Sigmoid colon (tissue), 7 donors: ENCODE measurements around the gene MARCHF6. TPM values are rescaled to one million over a fixed set of nuclear protein-coding genes. Genes with fewer than 3 reads are reported as not detected.

Experiments used
- DNase-seq: peaks from one replicate; pipeline ENCODE4 v3.0.0-alpha.2; 2019
- H3K27ac ChIP-seq, 4 donors: fragments of 200-600 bp; sonication (generic); one replicate each; pipeline ENCODE4 v1.5.1; 2016 to 2019; ENCODE audit warnings: mild to moderate bottlenecking in 1 of 4
- H3K27me3 ChIP-seq, 3 donors: fragments of 200-600 bp; sonication (generic); one replicate each; pipeline ENCODE4 v1.5.1; 2019; ENCODE audit warnings: mild to moderate bottlenecking in 1 of 3
- H3K36me3 ChIP-seq, 4 donors: fragments of 200-600 bp; sonication (generic); one replicate each; pipeline ENCODE4 v1.5.1; 2016 to 2019
- H3K4me1 ChIP-seq, 4 donors: fragments of 200-600 bp; sonication (generic); one replicate each; pipeline ENCODE4 v1.5.1; 2017 to 2019
- H3K4me3 ChIP-seq, 4 donors: fragments of 200-600 bp; sonication (generic); one replicate each; pipeline ENCODE4 v1.5.1; 2017 to 2019; ENCODE audit warnings: mild to moderate bottlenecking in 2 of 4, moderate library complexity in 1 of 4
- H3K9me3 ChIP-seq, 4 donors: fragments of 200-600 bp in 3 of 4; sonication (generic) in 3 of 4; one replicate each; pipeline versions ENCODE4 v1.5.1 to v1.6.1; 2013 to 2019
- CTCF ChIP-seq, 4 experiments: fragments of 450-650 bp in 3 of 4; fragments of 200-600 bp in 1 of 4; IDR thresholded peaks; one replicate each; pipeline ENCODE4 v1.5.1; 2016 to 2019; ENCODE audit warnings: antibody characterized with exemption in 4 of 4, mild to moderate bottlenecking in 3 of 4, moderate library complexity in 2 of 4
- EP300 ChIP-seq, 4 donors: sonication (generic); formaldehyde crosslinking; IDR thresholded peaks; one replicate each; pipeline ENCODE4 v1.6.1; 2017; ENCODE audit warnings: antibody characterized with exemption in 4 of 4
- POLR2A ChIP-seq, 2 donors: fragments of 450-650 bp; IDR thresholded peaks; one replicate each; pipeline ENCODE4 v1.6.1; 2016; ENCODE audit warnings: antibody characterized with exemption in 2 of 2, mild to moderate bottlenecking in 2 of 2, moderate library complexity in 2 of 2
- POLR2AphosphoS5 ChIP-seq, 4 donors: sonication (generic); formaldehyde crosslinking; IDR thresholded peaks; one replicate each; pipeline ENCODE4 v1.6.1; 2017; ENCODE audit warnings: antibody characterized with exemption in 4 of 4
- WGBS, 2 donors: extraction: QIAGEN DNeasy Blood & Tissue Kit; methylation state at CpG; one replicate each; pipeline ENCODE4 v1.1.7; 2013; 5-methylcytosine and 5-hydroxymethylcytosine counted together
- intact Hi-C: fragments of 100-400 bp; cut with DNase I; formaldehyde crosslinking; loops from one replicate; pipeline ENCODE4 v1.15.1; 2023
- polyA plus RNA-seq, 3 donors: library from polyadenylated mRNA; stranded (reverse); fragments of 200-250 nt; gene quantifications; one replicate each; pipeline ENCODE4 v1.2.3, GENCODE V29; 2013
- total RNA-seq, 4 donors: library from RNA; depleted of rRNA; stranded (reverse); fragments of >200 nt; gene quantifications; one replicate each; pipeline ENCODE4 v1.1.0, GENCODE V29; 2016
- donor health status: healthy with polysubstance abuse.
- donor health status: Bipolar disorder and iron deficiency.
- donor health status: healthy.

MARCHF6 gene
- total and polyA plus RNA-seq, 7 donors = 6.0 to 108 (median 77.0) TPM

GRCh38 chr5:10334831-10335230 is 18.7 kb upstream of the MARCHF6 start:
- no peak for DNase-seq
- H3K27me3 ChIP-seq = no peaks in the 10 kb centered on the region
- no peak overlapping the region for H3K4me3 ChIP-seq
- no peak for TF ChIP-seq POLR2AphosphoS5 (IDR thresholded peaks at IDR 0.05)
- no peak for TF ChIP-seq EP300 (IDR thresholded peaks at IDR 0.05)
- no peak for TF ChIP-seq POLR2A (IDR thresholded peaks at IDR 0.05)
- TF ChIP-seq CTCF (IDR thresholded peaks at IDR 0.05) = no peak
- intact Hi-C loops = loop anchor here (10.0 kb wide), 1 partner anchor 50 kb away; no protein-coding TSS in a partner anchor
- WGBS, 2 donors = 71 to 89% methylated on average over 5 of the region's 5 CpGs
- H3K27ac ChIP-seq = no peak overlapping the region
- H3K36me3 ChIP-seq = no peaks in the 10 kb centered on the region
- H3K9me3 ChIP-seq = no peaks in the 10 kb centered on the region
- peaks cover 0 to 50% (median 43%) of the 10 kb centered on the region in 4 donors for H3K4me1 ChIP-seq

GRCh38 chr5:10335711-10336470 is 17.6 kb upstream of the MARCHF6 start:
- peaks cover 0 to 40% (median 33%) of the 10 kb centered on the region in 4 donors for H3K4me1 ChIP-seq
- no peak for DNase-seq
- 95 to 96% methylated on average over 14 of the region's 14 CpGs for WGBS, 2 donors
- intact Hi-C loops = loop anchor here (10.0 kb wide), 1 partner anchor 51 kb away; no protein-coding TSS in a partner anchor
- H3K4me3 ChIP-seq = no peak overlapping the region
- no peak overlapping the region for H3K27ac ChIP-seq
- no peaks in the 10 kb centered on the region for H3K36me3 ChIP-seq
- TF ChIP-seq POLR2A (IDR thresholded peaks at IDR 0.05) (no peak), CTCF (IDR thresholded peaks at IDR 0.05) (no peak), EP300 (IDR thresholded peaks at IDR 0.05) (no peak), POLR2AphosphoS5 (IDR thresholded peaks at IDR 0.05) (no peak)
- H3K9me3 ChIP-seq = no peaks in the 10 kb centered on the region
- H3K27me3 ChIP-seq = no peaks in the 10 kb centered on the region

- H3K4me3 ChIP-seq = no peak overlapping the region
- H3K27me3 ChIP-seq = no peaks in the 10 kb centered on the region
- TF ChIP-seq POLR2A (IDR thresholded peaks at IDR 0.05) (no peak), EP300 (IDR thresholded peaks at IDR 0.05) (no peak), CTCF (IDR thresholded peaks at IDR 0.05) (no peak), POLR2AphosphoS5 (IDR thresholded peaks at IDR 0.05) (no peak)
- H3K27ac ChIP-seq = no peak overlapping the region
- peaks cover 0 to 28% (median 21%) of the 10 kb centered on the region in 4 donors for H3K4me1 ChIP-seq
- no peak for DNase-seq
- WGBS, 2 donors = 95% methylated on average over 4 of the region's 4 CpGs
- no peaks in the 10 kb centered on the region for H3K36me3 ChIP-seq
- intact Hi-C loops = loop anchor here (10.0 kb wide), 1 partner anchor 52 kb away; no protein-coding TSS in a partner anchor
- no peaks in the 10 kb centered on the region for H3K9me3 ChIP-seq
Observed at GRCh38 chr5:10337107-10337506, 16.4 kb upstream of the MARCHF6 start.

DNA sequence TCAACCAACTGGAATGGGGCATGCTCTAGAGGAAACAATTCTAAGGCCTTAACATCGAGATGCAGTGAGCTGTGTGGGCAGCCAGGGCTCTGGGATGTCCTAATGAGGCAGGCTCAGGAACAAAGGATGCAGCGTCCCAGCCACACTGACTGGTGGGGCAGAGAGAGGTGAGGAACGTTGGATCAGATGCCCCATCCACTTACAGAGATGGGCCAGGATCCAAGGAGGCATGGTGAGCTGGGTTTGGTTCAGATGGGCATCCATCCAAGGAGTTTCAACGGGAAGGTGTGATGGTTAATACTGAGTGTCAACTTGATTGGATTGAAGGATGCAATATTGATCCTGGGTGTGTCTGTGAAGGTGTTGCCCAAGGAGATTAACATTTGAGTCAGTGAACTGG is 15.5 kb upstream of the MARCHF6 start:
- Histone ChIP-seq H3K27ac (no peak overlapping the region), H3K9me3 (no peaks in the 10 kb centered on the region), H3K36me3 (no peaks in the 10 kb centered on the region), H3K4me3 (no peak overlapping the region), H3K27me3 (no peaks in the 10 kb centered on the region), H3K4me1 (peaks cover 0 to 19% (median 12%) of the 10 kb centered on the region in 4 donors)
- intact Hi-C loops = loop anchor here (10.0 kb wide), 1 partner anchor 53 kb away; no protein-coding TSS in a partner anchor
- 76 to 83% methylated on average over 4 of the region's 4 CpGs for WGBS, 2 donors
- DNase-seq = no peak
- TF ChIP-seq POLR2A (IDR thresholded peaks at IDR 0.05) (no peak), CTCF (IDR thresholded peaks at IDR 0.05) (no peak), EP300 (IDR thresholded peaks at IDR 0.05) (no peak), POLR2AphosphoS5 (IDR thresholded peaks at IDR 0.05) (no peak)
